ENCODE data around the gene LIMCH1. TPM values are rescaled to one million over a fixed set of nuclear protein-coding genes. Genes with fewer than 3 reads are reported as not detected.

LIMCH1 gene
- total and polyA plus RNA-seq, 7 experiments from 2014 or later, result 0.05 to 1.2 TPM; not detected in 5

DNA sequence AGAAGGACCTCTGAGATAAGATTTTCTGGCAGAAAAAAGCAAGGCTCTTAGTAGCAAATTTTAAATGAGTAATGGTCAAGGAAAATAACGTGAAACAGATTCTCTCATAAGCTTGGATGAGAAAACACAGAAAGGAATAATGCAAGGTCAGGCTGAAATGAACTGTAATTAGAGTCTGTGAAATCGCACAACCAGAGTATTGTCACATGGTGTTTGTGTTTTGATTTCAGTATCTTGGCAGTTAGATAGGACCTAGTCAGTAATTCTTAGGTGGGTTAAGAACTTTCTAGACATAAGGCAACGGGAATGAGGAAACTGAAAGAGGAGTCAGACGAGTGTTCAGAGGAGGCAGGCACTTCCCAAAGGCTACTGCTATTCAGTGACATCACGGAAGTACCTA is 34.6 kb downstream of the LIMCH1 start:
- POLR2A ChIA-PET, result no interaction called here
- CTCF ChIA-PET, result no interaction called here
- no peaks in the 10 kb centered on the region for H3K36me3 ChIP-seq (ENCODE audit: control insufficient read depth in 2 of 3, insufficient read depth in 3 of 3, low read length in 3 of 3)
- Mint-ChIP-seq H3K9me3 (peaks cover 0 to 3% (median 0%) of the 10 kb centered on the region in 11 donors), H3K4me3 (no peak overlapping the region), H3K27ac (no peak overlapping the region), H3K27me3 (peaks cover 0 to 5% (median 0%) of the 10 kb centered on the region in 5 donors), H3K36me3 (no peaks in the 10 kb centered on the region), H3K4me1 (peaks cover 0 to 2% (median 0%) of the 10 kb centered on the region in 7 donors)
- H3K27me3 ChIP-seq (ENCODE audit: control insufficient read depth in 2 of 2, insufficient read depth in 2 of 2, low read length in 2 of 2), result no peaks in the 10 kb centered on the region
- no peaks in the 10 kb centered on the region for H3K4me1 ChIP-seq (ENCODE audit: control insufficient read depth in 2 of 2, insufficient read depth in 2 of 2, low read length in 2 of 2)
- H3K27ac ChIP-seq (ENCODE audit: low read depth, low read length), result no peak overlapping the region
- no peak overlapping the region for H3K4me3 ChIP-seq (ENCODE audit: low read length)
- intact Hi-C loops (cut with micrococcal nuclease), result no loop called here
- no peak for DNase-seq
- H3K9me3 ChIP-seq (ENCODE audit: control insufficient read depth in 2 of 3, low read length in 3 of 3), result no peaks in the 10 kb centered on the region
- ATAC-seq, result no peak

DNA sequence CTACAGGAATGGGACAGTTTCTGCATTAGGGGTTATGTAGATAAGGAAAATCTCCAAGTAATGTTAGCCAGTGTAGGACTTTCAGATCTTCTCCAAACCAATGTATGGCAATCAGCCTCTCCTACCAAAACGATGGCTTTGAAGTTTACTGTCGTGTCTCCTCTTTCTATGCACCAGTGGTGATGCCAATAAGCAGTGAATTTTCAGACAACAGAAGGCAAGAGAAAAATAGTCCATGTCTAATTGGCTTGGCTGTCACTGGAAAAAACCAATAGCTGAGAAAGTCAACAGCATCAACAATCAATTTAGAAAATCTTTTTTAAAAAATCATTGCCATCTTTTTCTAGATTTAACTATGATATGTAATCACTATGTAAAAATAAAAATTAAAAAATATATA is 35.0 kb downstream of the LIMCH1 start:
- Histone ChIP-seq H3K36me3 (ENCODE audit: control insufficient read depth in 2 of 3, insufficient read depth in 3 of 3, low read length in 3 of 3) (no peaks in the 10 kb centered on the region), H3K4me3 (ENCODE audit: low read length) (no peak overlapping the region), H3K27me3 (ENCODE audit: control insufficient read depth in 2 of 2, insufficient read depth in 2 of 2, low read length in 2 of 2) (no peaks in the 10 kb centered on the region), H3K27ac (ENCODE audit: low read depth, low read length) (no peak overlapping the region), H3K4me1 (ENCODE audit: control insufficient read depth in 2 of 2, insufficient read depth in 2 of 2, low read length in 2 of 2) (no peaks in the 10 kb centered on the region), H3K9me3 (ENCODE audit: control insufficient read depth in 2 of 3, low read length in 3 of 3) (no peaks in the 10 kb centered on the region)
- no peaks in the 10 kb centered on the region for H3K36me3 Mint-ChIP-seq
- DNase-seq, result no peak
- H3K4me3 Mint-ChIP-seq, result no peak overlapping the region
- intact Hi-C loops (cut with micrococcal nuclease), result no loop called here
- ChIA-PET POLR2A (no interaction called here), CTCF (no interaction called here)
- peaks cover 0 to 7% (median 0%) of the 10 kb centered on the region in 5 donors for H3K27me3 Mint-ChIP-seq
- H3K27ac Mint-ChIP-seq, result no peak overlapping the region
- H3K9me3 Mint-ChIP-seq, result peaks cover 0 to 3% (median 0%) of the 10 kb centered on the region in 11 donors
- no peak for ATAC-seq
- H3K4me1 Mint-ChIP-seq, result peaks cover 0 to 2% (median 0%) of the 10 kb centered on the region in 7 donors

GRCh38 chr4:41573502-41574001 is 35.6 kb downstream of the LIMCH1 start:
- Histone ChIP-seq H3K36me3 (ENCODE audit: control insufficient read depth in 2 of 3, insufficient read depth in 3 of 3, low read length in 3 of 3) (no peaks in the 10 kb centered on the region), H3K27me3 (ENCODE audit: control insufficient read depth in 2 of 2, insufficient read depth in 2 of 2, low read length in 2 of 2) (no peaks in the 10 kb centered on the region), H3K4me3 (ENCODE audit: low read length) (no peak overlapping the region), H3K4me1 (ENCODE audit: control insufficient read depth in 2 of 2, insufficient read depth in 2 of 2, low read length in 2 of 2) (no peaks in the 10 kb centered on the region), H3K27ac (ENCODE audit: low read depth, low read length) (no peak overlapping the region), H3K9me3 (ENCODE audit: control insufficient read depth in 2 of 3, low read length in 3 of 3) (no peaks in the 10 kb centered on the region)
- Mint-ChIP-seq H3K9me3 (peaks cover 0 to 5% (median 0%) of the 10 kb centered on the region in 11 donors), H3K36me3 (no peaks in the 10 kb centered on the region), H3K4me1 (peaks cover 0 to 2% (median 0%) of the 10 kb centered on the region in 7 donors), H3K27me3 (peaks cover 0 to 8% (median 0%) of the 10 kb centered on the region in 5 donors), H3K4me3 (no peak overlapping the region), H3K27ac (no peak overlapping the region)
- ATAC-seq (no peak), DNase-seq (no peak)
- POLR2A ChIA-PET, result no interaction called here
- intact Hi-C loops (cut with micrococcal nuclease), result no loop called here
- CTCF ChIA-PET, result no interaction called here

DNA sequence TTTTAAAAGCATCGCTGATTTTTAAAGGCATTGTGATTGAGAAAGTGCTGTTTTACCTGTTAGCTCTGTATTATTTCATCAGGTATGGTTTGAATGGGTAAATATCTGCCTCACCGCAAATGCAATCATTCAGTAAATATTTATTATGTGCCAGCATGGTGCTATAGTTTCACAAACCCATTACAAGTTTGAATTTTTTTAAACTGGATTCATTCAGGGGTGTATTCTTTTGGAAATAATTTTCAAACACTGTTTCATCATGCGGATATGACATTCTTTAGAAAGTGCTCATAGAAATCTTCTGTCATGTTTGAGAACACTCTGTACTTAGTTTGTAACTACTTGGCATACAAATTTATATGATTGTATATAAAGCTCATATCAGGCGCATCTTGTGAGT is 37.2 kb downstream of the LIMCH1 start:
- DNase-seq (no peak), ATAC-seq (no peak)
- POLR2A ChIA-PET, result no interaction called here
- Mint-ChIP-seq H3K27ac (no peak overlapping the region), H3K9me3 (peaks cover 0 to 11% (median 0%) of the 10 kb centered on the region in 11 donors), H3K36me3 (no peaks in the 10 kb centered on the region), H3K4me1 (peaks cover 0 to 2% (median 0%) of the 10 kb centered on the region in 7 donors), H3K4me3 (no peak overlapping the region), H3K27me3 (peaks cover 0 to 8% (median 0%) of the 10 kb centered on the region in 5 donors)
- H3K9me3 ChIP-seq (ENCODE audit: control insufficient read depth in 2 of 3, low read length in 3 of 3), result no peaks in the 10 kb centered on the region
- no peak overlapping the region for H3K27ac ChIP-seq (ENCODE audit: low read depth, low read length)
- H3K4me1 ChIP-seq (ENCODE audit: control insufficient read depth in 2 of 2, insufficient read depth in 2 of 2, low read length in 2 of 2), result no peaks in the 10 kb centered on the region
- no peaks in the 10 kb centered on the region for H3K27me3 ChIP-seq (ENCODE audit: control insufficient read depth in 2 of 2, insufficient read depth in 2 of 2, low read length in 2 of 2)
- intact Hi-C loops (cut with micrococcal nuclease), result no loop called here
- no peak overlapping the region for H3K4me3 ChIP-seq (ENCODE audit: low read length)
- no peaks in the 10 kb centered on the region for H3K36me3 ChIP-seq (ENCODE audit: control insufficient read depth in 2 of 3, insufficient read depth in 3 of 3, low read length in 3 of 3)
- CTCF ChIA-PET, result interaction anchor here (0.6 kb wide), 1 partner anchor 19 kb away, joined by 3 read pairs; no protein-coding TSS in a partner anchor

- intact Hi-C loops (cut with micrococcal nuclease), result no loop called here
- H3K27ac Mint-ChIP-seq, result no peak overlapping the region
- H3K4me3 Mint-ChIP-seq, result no peak overlapping the region
- H3K27me3 Mint-ChIP-seq, result peaks cover 0 to 8% (median 0%) of the 10 kb centered on the region in 5 donors
- ChIA-PET POLR2A (no interaction called here), CTCF (interaction anchor here (0.6 kb wide), 1 partner anchor 18 kb away, joined by 3 read pairs; no protein-coding TSS in a partner anchor)
- peaks cover 0 to 2% (median 0%) of the 10 kb centered on the region in 7 donors for H3K4me1 Mint-ChIP-seq
- ATAC-seq (no peak), DNase-seq (no peak)
- Histone ChIP-seq H3K4me1 (ENCODE audit: control insufficient read depth in 2 of 2, insufficient read depth in 2 of 2, low read length in 2 of 2) (no peaks in the 10 kb centered on the region), H3K4me3 (ENCODE audit: low read length) (no peak overlapping the region), H3K9me3 (ENCODE audit: control insufficient read depth in 2 of 3, low read length in 3 of 3) (no peaks in the 10 kb centered on the region), H3K27me3 (ENCODE audit: control insufficient read depth in 2 of 2, insufficient read depth in 2 of 2, low read length in 2 of 2) (no peaks in the 10 kb centered on the region), H3K27ac (ENCODE audit: low read depth, low read length) (no peak overlapping the region), H3K36me3 (ENCODE audit: control insufficient read depth in 2 of 3, insufficient read depth in 3 of 3, low read length in 3 of 3) (no peaks in the 10 kb centered on the region)
- no peaks in the 10 kb centered on the region for H3K36me3 Mint-ChIP-seq
- peaks cover 0 to 11% (median 0%) of the 10 kb centered on the region in 11 donors for H3K9me3 Mint-ChIP-seq
These were observed 37.7 kb downstream of the LIMCH1 start for GRCh38 chr4:41575665-41576064.

DNA sequence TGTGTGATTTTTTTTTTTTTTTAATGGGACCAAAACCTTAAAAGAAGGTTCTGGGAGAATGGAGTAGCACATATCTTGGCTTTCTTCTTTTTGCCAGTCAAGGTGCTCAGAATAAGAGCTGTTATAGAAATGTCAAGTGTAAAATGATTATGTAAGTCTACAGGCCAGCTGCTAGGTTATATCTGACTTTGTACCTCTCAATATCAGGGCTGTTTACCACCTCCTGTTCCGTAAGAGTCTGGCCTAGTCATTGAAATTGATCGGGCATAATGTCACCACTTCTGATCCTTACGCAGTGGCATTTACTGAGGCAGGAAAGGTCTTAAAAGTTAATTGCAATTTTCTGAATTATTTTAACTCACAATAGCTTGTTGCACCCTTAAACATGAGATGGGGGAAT is 41.1 kb downstream of the LIMCH1 start:
- Mint-ChIP-seq H3K27me3 (peaks cover 0 to 8% (median 0%) of the 10 kb centered on the region in 5 donors), H3K4me3 (no peak overlapping the region), H3K9me3 (peaks cover 0 to 14% (median 3%) of the 10 kb centered on the region in 11 donors), H3K27ac (no peak overlapping the region), H3K4me1 (no peaks in the 10 kb centered on the region), H3K36me3 (no peaks in the 10 kb centered on the region)
- Histone ChIP-seq H3K27ac (ENCODE audit: low read depth, low read length) (no peak overlapping the region), H3K36me3 (ENCODE audit: control insufficient read depth in 2 of 3, insufficient read depth in 3 of 3, low read length in 3 of 3) (no peaks in the 10 kb centered on the region), H3K27me3 (ENCODE audit: control insufficient read depth in 2 of 2, insufficient read depth in 2 of 2, low read length in 2 of 2) (no peaks in the 10 kb centered on the region), H3K4me3 (ENCODE audit: low read length) (no peak overlapping the region), H3K9me3 (ENCODE audit: control insufficient read depth in 2 of 3, low read length in 3 of 3) (no peaks in the 10 kb centered on the region), H3K4me1 (ENCODE audit: control insufficient read depth in 2 of 2, insufficient read depth in 2 of 2, low read length in 2 of 2) (no peaks in the 10 kb centered on the region)
- ChIA-PET POLR2A (no interaction called here), CTCF (no interaction called here)
- DNase-seq (no peak), ATAC-seq (no peak)
- intact Hi-C loops (cut with micrococcal nuclease), result no loop called here

GRCh38 chr4:41579526-41579925 is 41.6 kb downstream of the LIMCH1 start:
- Histone ChIP-seq H3K36me3 (ENCODE audit: control insufficient read depth in 2 of 3, insufficient read depth in 3 of 3, low read length in 3 of 3) (no peaks in the 10 kb centered on the region), H3K4me1 (ENCODE audit: control insufficient read depth in 2 of 2, insufficient read depth in 2 of 2, low read length in 2 of 2) (no peaks in the 10 kb centered on the region), H3K4me3 (ENCODE audit: low read length) (no peak overlapping the region), H3K27ac (ENCODE audit: low read depth, low read length) (no peak overlapping the region), H3K9me3 (ENCODE audit: control insufficient read depth in 2 of 3, low read length in 3 of 3) (no peaks in the 10 kb centered on the region), H3K27me3 (ENCODE audit: control insufficient read depth in 2 of 2, insufficient read depth in 2 of 2, low read length in 2 of 2) (no peaks in the 10 kb centered on the region)
- intact Hi-C loops (cut with micrococcal nuclease), result no loop called here
- Mint-ChIP-seq H3K36me3 (no peaks in the 10 kb centered on the region), H3K27ac (no peak overlapping the region), H3K9me3 (peaks cover 0 to 17% (median 3%) of the 10 kb centered on the region in 11 donors), H3K4me3 (no peak overlapping the region), H3K4me1 (no peaks in the 10 kb centered on the region), H3K27me3 (peaks cover 0 to 8% (median 0%) of the 10 kb centered on the region in 5 donors)
- no peak for ATAC-seq
- POLR2A ChIA-PET, result no interaction called here
- CTCF ChIA-PET, result no interaction called here
- DNase-seq, result no peak

Measured in naive thymus-derived CD4-positive, alpha-beta T cell (primary cell).